ENCODE data around the gene ATXN7L3B.
"Not testable (repeated sequence)": the region's sequence is repeated elsewhere in the genome, so short reads cannot be mapped to it uniquely, and the experiment has no call there.

The ATXN7L3B gene, protein sequence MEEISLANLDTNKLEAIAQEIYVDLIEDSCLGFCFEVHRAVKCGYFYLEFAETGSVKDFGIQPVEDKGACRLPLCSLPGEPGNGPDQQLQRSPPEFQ

GRCh38 chr12:74537707-74538385 is at the start of gene ATXN7L3B:
Gene ATXN7L3B, plus strand, starts transcription at chr12:74537835. Its CDS starts 278 bp downstream, at chr12:74538113.
- peak; percentile 96 for DNase-seq (ENCODE audit: low spot score)

DNA sequence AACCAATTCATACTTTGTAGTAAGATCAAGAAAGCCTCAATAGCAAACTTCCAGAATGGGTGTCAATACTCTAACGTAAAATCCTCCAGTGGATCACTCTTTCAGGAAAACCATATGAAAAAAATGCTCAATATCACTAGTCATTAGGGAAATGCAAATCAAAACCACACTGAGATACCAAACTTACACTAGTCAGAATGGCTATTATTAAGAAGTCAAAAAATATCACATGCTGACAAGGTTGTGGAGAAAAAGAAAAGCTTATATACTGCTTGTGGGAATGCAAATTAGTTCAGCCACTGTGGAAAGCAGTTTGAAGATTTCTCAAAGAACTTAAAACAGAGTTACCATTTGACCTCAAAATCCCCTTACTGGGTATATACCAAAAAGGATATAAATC is 49.5 kb upstream of the ATXN7L3B start:
- DNase-seq (ENCODE audit: low spot score), result no peak

DNA sequence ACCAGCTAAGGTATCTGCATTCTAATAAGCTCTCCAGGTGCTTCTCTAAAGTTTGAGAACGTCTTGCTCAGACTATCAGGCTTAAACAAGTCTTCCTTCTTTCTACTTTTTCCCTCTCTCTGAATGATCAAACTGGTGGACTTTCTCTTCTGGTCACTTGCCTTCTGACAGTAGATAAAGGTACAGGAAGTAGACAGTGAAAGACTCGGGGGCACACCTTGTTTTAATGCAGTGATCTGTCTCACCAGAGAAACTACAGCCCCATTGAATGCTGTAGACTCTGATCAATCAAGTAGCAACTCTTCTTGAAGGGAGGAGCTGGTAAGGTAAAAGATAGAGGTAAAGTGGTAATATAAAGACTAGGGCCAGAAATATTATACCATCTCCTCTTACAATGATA is 48.1 kb upstream of the ATXN7L3B start:
- DNase-seq (ENCODE audit: low spot score), result no peak

- DNase-seq (ENCODE audit: low spot score), result no peak
Observed at GRCh38 chr12:74490390-74491064, 47.1 kb upstream of the ATXN7L3B start.

DNA sequence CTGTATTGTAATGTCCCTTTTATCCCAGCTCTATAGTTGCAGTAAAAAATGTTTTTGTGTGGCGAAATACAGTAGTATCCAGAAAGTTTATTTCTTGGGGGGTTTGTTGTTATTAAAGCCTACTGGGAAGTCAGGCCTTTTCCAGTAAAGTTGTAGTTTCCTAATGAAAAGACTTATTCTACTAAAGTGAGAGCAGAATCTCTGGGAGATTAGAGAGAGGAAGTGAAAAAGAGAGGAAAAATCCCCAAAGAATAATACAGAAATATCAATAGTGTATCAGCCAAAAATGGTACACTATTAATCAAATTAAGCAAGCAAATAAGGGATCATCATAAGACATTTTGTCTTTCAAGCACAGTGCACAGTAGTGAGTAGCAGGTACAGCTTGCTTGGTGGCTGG is 46.3 kb upstream of the ATXN7L3B start:
- DNase-seq (ENCODE audit: low spot score), result no peak

GRCh38 chr12:74499192-74499591 is 38.4 kb upstream of the ATXN7L3B start:
- DNase-seq (ENCODE audit: low spot score), result no peak

DNA sequence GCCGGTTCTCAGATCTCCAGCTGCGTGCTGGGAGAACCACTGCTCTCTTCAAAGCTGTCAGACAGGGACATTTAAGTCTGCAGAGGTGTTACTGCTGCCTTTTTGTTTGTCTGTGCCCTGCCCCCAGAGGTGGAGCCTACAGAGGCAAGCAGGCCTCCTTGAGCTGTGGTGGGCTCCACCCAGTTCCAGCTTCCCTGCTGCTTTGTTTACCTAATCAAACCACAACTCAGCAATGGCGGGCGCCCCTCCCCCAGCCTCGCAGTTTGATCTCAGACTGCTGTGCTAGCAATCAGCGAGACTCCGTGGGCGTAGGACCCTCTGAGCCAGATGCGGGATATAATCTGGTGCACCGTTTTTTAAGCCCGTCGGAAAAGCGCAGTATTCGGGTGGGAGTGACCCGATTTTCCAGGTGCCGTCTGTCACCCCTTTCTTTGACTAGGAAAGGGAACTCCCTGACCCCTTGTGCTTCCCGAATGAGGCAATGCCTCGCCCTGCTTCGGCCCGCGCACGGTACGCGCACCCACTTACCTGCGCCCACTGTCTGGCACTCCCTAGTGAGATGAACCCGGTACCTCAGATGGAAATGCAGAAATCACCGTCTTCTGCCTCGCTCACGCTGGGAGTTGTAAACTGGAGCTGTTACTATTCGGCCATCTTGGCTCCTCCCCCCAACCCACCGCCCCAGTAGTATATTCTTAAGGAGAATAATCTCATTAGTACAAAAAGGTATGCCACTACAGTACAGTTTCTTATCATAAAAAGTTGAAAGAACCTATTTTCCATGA is 28.6 kb upstream of the ATXN7L3B start:
- DNase-seq (ENCODE audit: low spot score), result not testable (repeated sequence)

DNA sequence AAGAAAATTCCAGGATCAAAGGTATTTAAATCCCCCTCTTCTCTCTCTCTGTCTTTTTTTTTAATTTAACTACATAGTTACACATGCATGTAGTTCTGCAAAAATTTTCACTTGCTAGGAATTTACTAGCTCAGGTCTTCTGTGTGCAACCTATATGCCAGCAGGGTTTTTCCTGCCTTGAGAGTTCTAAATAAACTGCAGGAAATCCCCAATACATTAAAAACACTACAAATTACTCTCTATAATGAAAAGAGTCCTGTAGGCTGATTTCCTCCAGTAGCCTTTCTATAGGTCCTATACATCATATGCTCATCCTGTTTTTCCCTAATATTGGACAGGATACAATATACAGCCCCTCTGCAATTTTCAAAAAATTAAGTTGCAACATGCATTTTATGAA is 27.7 kb upstream of the ATXN7L3B start:
- no peak for DNase-seq (ENCODE audit: low spot score)

DNA sequence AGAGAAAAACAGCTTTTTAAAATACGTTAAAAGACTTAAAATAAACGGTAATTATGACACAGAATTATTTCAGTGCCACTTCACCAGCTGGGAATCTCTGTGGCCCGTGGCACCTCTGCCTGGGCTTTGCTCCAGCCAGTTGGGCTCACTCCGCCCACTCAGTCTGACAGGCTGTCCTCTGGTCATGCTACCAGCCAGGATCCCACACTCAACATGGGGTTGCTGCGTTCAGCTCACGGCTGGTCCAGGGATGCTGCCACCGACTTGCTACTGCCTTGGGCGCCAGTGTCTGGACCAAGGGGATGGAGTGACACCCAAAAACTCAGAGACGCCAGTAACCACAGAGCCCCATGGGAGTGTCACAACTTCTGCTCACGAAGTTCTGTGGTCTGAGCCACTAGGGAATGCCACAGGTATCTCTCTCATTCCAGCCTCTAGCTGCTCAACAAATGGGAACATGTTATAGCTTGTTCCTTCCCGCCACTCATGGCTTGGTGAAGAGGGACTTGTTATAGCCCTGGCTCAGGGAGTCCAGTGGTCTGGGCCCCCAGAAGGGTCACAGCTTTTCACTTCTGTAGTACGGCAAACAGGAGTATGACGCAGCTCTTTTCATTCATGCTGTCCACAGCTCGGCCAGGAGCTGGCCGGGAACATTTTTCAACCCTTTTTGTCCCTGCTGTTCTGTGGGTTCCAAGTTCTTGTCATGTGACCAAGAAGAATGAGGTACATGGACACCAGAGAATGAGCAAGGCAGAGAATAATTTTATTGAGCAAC is 23.4 kb upstream of the ATXN7L3B start:
- DNase-seq (ENCODE audit: low spot score), result no peak

DNA sequence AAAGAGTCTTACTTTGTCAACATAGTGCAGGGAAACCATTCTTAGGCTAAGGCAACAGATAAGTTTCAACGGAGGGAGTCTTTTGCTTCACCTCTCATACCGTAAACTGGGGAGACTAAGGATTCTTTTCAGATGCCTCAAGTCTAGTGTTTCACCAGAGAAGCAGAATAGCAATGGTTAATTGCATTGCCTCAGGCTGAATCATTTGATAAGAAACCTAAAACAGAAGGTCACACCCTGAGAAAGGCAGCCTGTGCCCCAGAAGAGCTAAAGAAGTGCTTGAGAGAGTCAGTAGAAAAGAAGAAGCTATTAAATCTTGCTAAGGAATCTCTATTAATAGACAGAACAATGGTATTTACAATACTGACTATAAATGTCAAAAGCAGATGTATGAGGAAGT is 21.8 kb upstream of the ATXN7L3B start:
- DNase-seq (ENCODE audit: low spot score), result no peak

- no peak for DNase-seq (ENCODE audit: low spot score)
Observed at GRCh38 chr12:74526535-74526934, 11.1 kb upstream of the ATXN7L3B start.

- DNase-seq (ENCODE audit: low spot score), result no peak
Observed at GRCh38 chr12:74527491-74527890, 10.1 kb upstream of the ATXN7L3B start.

DNA sequence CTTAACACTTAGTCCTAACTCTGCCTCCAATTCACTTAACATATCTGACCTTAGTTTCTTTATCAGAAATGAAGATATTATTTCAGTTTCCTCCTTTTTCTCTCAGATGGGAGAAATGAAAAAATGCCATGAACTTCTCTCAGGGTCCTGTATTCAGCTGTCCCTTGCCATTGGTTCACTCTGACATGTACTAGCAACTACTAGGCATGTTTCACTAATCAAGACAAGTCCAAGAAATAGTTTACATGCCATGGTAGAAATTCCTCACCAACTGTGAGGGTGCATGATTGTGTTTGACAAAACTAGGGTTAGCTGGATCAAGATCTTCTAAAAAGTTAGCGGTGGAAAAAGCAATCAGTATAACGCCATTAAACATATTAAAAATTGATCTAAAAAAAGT is 7.0 kb upstream of the ATXN7L3B start:
- no peak for DNase-seq (ENCODE audit: low spot score)

GRCh38 chr12:74535536-74535935 is 2.1 kb upstream of the ATXN7L3B start:
- DNase-seq (ENCODE audit: low spot score), result no peak

DNA sequence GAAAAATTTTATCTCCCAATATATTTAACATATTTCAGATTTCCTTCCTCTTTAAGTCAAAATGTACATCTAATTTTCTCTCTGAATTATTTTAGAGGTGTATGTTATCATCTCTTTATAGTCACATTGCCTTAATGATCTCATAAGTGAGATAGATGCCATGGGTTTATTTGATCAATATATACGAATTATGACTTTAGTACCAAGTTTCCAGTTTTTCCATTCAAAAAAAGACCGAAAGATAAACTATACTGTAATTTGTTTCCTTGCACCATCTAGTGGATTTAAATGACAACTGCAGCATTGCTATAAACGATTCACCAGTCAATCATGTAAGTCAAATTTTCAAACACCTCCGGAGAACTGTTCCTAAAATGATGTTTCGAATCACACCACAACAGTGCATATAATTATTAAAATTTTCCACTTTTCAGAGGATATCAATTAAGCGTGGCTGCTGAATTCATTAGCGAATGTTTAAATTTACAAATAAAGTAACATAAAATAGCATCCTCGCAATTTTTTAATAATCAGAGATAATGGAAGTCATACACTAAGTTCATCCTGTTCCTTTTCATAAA is 419 bp upstream of the ATXN7L3B start:
- DNase-seq (ENCODE audit: low spot score), result peak; percentile 46

GRCh38 chr12:74538491-74539258 is 1.0 kb downstream of the ATXN7L3B start:
- no peak for DNase-seq (ENCODE audit: low spot score)

GRCh38 chr12:74539261-74539660 is 1.6 kb downstream of the ATXN7L3B start:
- no peak for DNase-seq (ENCODE audit: low spot score)

DNA sequence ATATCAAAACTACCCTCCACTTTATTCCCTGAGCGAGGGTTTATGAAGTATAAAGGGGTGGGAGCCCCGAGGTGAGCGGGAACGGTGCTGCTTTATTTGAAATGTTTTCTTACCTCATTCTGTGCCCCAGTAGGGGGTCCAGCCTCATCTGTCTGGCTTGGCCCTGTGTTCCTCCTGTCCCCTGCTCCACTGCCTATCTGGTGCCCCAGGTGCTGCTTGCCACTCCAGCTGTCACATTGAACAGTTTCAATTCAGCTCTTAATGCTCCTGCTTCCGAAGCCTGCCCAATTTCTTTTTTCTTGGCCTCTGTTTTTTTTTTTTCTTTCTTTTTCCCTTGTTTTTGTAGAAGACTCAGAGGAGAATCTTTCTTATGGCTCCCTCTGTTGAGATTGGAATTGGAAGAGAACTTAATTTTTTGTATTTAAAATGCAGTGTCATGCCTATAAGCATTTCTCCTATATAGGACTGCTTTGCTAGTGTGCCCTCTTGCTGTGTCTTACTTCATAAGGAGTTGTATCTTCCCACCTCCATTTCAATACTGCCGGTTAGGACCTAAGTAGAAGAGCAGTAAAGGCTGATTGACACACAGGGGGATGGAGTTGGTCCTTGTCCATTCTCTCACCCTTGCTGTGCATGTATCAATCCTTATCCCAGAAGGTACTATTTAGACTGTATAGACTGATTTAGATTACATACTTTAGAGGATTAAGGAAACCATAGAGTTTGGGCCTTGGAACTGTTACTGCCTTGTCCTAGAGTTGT is 2.3 kb downstream of the ATXN7L3B start:
- no peak for DNase-seq (ENCODE audit: low spot score)

DNA sequence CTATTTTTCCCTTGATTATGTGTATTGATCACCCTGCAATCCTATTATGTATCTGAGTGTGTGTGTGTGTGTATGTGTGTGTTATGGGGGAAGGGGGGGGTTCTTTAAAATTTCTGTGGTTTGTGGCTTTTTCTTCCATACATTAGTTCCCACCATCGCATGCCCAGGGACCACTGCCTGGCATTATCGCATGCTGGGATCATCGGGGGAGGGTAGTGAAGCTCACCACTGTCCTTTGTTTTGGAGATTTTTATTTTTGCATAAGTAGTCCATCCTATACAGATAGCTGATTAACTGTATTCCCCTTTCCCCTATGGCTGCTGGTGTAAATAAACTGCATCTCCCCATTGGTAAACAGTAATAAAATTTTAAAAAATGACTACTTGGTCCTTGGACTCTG is 3.4 kb downstream of the ATXN7L3B start:
- DNase-seq (ENCODE audit: low spot score), result no peak

GRCh38 chr12:74547249-74547648 is 9.6 kb downstream of the ATXN7L3B start:
- no peak for DNase-seq (ENCODE audit: low spot score)

Measured in AG08396 (cell line).